ENCODE data around the gene SYCN. TPM values are rescaled to one million over a fixed set of nuclear protein-coding genes. Genes with fewer than 3 reads are reported as not detected.
"Not testable (repeated sequence)": the region's sequence is repeated elsewhere in the genome, so short reads cannot be mapped to it uniquely, and the experiment has no call there.

The SYCN gene
- total and polyA plus RNA-seq, 2 of the 8 experiments (the other 6 are each of a cell fraction or from before 2014, with no cell fraction given): not detected

GRCh38 chr19:39223703-39224279 is 19.7 kb upstream of the SYCN start (continued):
- TF ChIP-seq ATF2 (IDR thresholded peaks at IDR 0.05; ENCODE audit: low read length) (no peak), ZNF274 (IDR thresholded peaks at IDR 0.05; ENCODE audit: borderline replicate concordance, extremely low read depth, low read length) (no peak), TAF7 (optimal IDR thresholded peaks at IDR 0.05; ENCODE audit: borderline replicate concordance, low read depth, low read length) (no peak), CHD2 (IDR thresholded peaks at IDR 0.05; ENCODE audit: low read length) (no peak), CEBPB (IDR thresholded peaks at IDR 0.05; ENCODE audit: low read depth, low read length) (no peak), JUN (IDR thresholded peaks at IDR 0.05; ENCODE audit: low read depth, low read length) (no peak), GTF2F1 (IDR thresholded peaks at IDR 0.05; ENCODE audit: borderline replicate concordance, low read depth, low read length) (no peak), TBP (IDR thresholded peaks at IDR 0.05; ENCODE audit: low read depth, low read length) (no peak)

DNA sequence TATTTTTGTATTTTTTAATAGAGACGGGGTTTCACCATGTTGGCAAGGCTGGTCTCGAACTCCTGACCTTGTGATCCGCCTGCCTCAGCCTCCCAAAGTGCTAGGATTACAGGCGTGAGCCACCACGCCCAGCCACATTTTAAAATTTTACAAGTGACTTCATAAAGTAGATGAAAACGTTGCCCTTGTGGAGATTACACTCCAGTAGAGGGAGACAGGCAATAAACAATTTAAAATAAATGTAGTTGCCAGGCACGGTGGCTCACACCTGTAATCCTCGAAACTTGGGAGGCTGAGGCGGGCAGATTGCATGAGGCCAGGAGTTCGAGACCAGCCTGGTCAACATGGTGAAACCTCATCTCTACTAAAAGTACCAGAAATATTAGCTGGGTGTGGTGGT is 15.0 kb upstream of the SYCN start:
- H3K79me2 ChIP-seq (ENCODE audit: control insufficient read depth in 1 of 2, insufficient read depth in 2 of 2, low read length in 2 of 2); H3K23me2 ChIP-seq (ENCODE audit: low read depth, low read length); H2AFZ ChIP-seq (ENCODE audit: low read length); DNase-seq (ENCODE audit: low read depth in 1 of 2, low spot score in 2 of 2); H3K4me1 ChIP-seq (replicated peaks in 1 of 4; ENCODE audit: control insufficient read depth in 3 of 4, insufficient read depth in 4 of 4, low read length in 3 of 4); H3K27ac ChIP-seq (ENCODE audit: low read depth, low read length); H2BK15ac ChIP-seq (ENCODE audit: low read length); H3K27me3 ChIP-seq (replicated peaks in 1 of 4; ENCODE audit: control insufficient read depth in 3 of 4, extremely low read depth in 1 of 4, insufficient read depth in 3 of 4, low read length in 3 of 4); H4K8ac ChIP-seq (ENCODE audit: extremely low read depth, insufficient read depth, low read length); H3K4me2 ChIP-seq (ENCODE audit: insufficient read depth in 1 of 2, low read depth in 2 of 2, low read length in 2 of 2); H3K14ac ChIP-seq (ENCODE audit: insufficient read length); FAIRE-seq; H3K18ac ChIP-seq (ENCODE audit: extremely low read depth, low read length); H2BK5ac ChIP-seq (ENCODE audit: low read depth, low read length); H4K5ac ChIP-seq (ENCODE audit: insufficient read length, low read depth, low read length); H3K36me3 ChIP-seq (ENCODE audit: control insufficient read depth in 2 of 4, insufficient read depth in 4 of 4, low read length in 3 of 4); H3K4ac ChIP-seq (replicated peaks; ENCODE audit: insufficient read length, low read depth, low read length); H2BK120ac ChIP-seq (replicated peaks; ENCODE audit: low read depth, low read length); H2BK20ac ChIP-seq (ENCODE audit: low read length); H3K23ac ChIP-seq (ENCODE audit: insufficient read length); H3K56ac ChIP-seq (replicated peaks; ENCODE audit: insufficient read length, low read depth, low read length); POLR2A ChIA-PET (ENCODE audit: partially characterized antibody); H4K91ac ChIP-seq (replicated peaks; ENCODE audit: insufficient read length, low read length); H4K20me1 ChIP-seq (replicated peaks in 1 of 2; ENCODE audit: control insufficient read depth in 1 of 2, insufficient read depth in 2 of 2, low read length in 2 of 2); H3K4me3 ChIP-seq (ENCODE audit: extremely low read depth in 1 of 4, insufficient read depth in 2 of 4, low read depth in 3 of 4, low read length in 4 of 4); H2AK5ac ChIP-seq (ENCODE audit: low read depth, low read length); H3K9ac ChIP-seq (replicated peaks in 1 of 4; ENCODE audit: extremely low read depth in 1 of 4, low read depth in 3 of 4, low read length in 3 of 4); H3K9me3 ChIP-seq (ENCODE audit: insufficient read depth in 2 of 2, low read depth in 1 of 2, low read length in 1 of 2); H3K79me1 ChIP-seq (ENCODE audit: low read depth, low read length); H2BK12ac ChIP-seq (ENCODE audit: low read depth, low read length): not testable (repeated sequence)
- 76% methylated on average over 10 of the region's 10 CpGs; no CpG with 5 or more reads in 1 of the 2 experiments for WGBS, 2 experiments (ENCODE audit: extremely low coverage in 1 of 2, insufficient coverage in 1 of 2, insufficient read length in 1 of 2, insufficient replicate concordance in 2 of 2, low coverage in 1 of 2, low lambda C conversion rate in 2 of 2, missing lambda C conversion rate in 1 of 2)
- CTCF ChIA-PET (ENCODE audit: partially characterized antibody): interaction anchor here (1.0 to 1.3 kb wide), 3 partner anchors 37 to 109 kb away, joined by 3 to 6 read pairs (median 4); no protein-coding TSS in a partner anchor

Data from H1 (cell line).